ENCODE results near the gene HLA-DQA1.

DNA sequence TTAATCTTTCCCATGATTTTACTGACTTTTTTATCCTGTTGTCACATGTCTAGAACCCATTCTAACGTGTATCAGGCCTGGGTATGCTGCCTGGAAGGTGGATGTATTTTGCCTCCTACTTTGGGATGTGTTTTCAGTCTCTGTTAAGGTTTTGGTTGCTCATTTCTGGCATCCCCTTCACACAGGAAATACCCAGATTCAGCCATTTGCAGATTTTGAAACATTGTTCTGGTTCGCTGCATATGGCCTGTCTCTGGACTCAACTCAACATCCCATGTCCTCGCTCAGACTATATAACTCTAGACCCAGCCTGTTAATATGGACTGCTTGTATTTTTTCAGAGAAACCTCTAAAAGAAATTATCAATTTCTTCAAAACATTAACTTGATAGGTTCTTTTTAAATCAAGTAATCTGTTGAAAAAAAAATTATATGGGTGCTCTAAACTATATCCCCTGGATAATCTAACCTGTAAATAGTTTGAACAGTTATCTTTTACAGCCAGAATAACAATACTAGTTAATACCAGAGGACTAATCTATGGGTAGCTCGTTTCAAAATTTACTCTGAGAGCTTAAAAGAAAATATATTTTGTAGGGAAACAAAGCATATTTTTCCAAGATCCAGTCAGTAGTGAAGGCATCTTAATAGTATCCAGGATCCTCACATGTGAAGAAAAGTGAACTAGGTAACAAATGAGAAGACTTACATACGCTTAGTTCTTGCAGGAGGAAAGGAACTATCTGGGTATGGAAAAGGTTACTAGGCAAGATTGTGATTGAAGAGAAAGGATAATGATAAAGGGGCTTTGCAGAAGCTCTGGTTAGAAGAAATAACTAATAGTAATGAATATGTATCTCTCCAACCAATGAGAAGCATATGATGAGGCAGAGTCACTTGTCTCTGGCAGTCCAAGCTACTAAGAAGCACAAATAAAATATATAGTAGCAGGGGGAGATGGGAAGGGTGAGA lies 52.6 kb downstream of the HLA-DQA1 start:
- TF ChIP-seq POLR2A (IDR thresholded peaks at IDR 0.05; ENCODE audit: low read length) (no peak), GATA1 (IDR thresholded peaks at IDR 0.05; ENCODE audit: low read depth, low read length) (no peak)
